ENCODE data around the gene SHROOM4. TPM values are rescaled to one million over a fixed set of nuclear protein-coding genes. Genes with fewer than 3 reads are reported as not detected.

SHROOM4 gene
- total and polyA plus RNA-seq, 2 of the 13 experiments (the other 11 are each of a cell fraction or from before 2014, with no cell fraction given): 0.08 to 0.18 TPM

DNA sequence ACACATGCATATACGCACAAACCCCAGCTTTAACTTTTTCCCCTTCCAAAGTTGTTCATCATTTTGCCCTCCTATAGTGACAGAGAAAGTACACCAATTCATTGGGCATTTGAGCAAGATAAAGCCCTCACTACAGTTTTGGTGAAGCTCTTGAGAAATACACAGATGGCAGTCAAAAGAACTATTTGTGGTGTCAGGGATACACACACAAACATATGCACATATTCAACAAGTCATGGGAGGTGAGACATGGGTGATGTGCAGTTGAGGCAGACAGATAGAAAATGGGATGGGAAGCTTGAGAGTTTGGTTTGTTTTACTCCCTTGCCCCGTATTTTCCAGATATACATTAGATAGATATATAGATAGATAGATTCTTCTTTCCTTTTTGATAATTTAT lies 11.8 kb upstream of the SHROOM4 start:
- WGBS (ENCODE audit: low lambda C conversion rate): 48% methylated on average over 2 of the region's 2 CpGs
- H3K36me3 ChIP-seq (replicated peaks in 1 of 2; ENCODE audit: control insufficient read depth in 1 of 2, insufficient read depth in 2 of 2, low read length in 2 of 2): no peaks in the 10 kb centered on the region
- H3K27me3 ChIP-seq (ENCODE audit: control insufficient read depth in 1 of 2, insufficient read depth in 2 of 2, low read length in 2 of 2): no peaks in the 10 kb centered on the region; a peak in 1 of 5 replicates
- H4K20me1 ChIP-seq (ENCODE audit: insufficient read depth, low read length): no peaks in the 10 kb centered on the region
- no peaks in the 10 kb centered on the region for H3K79me2 ChIP-seq (ENCODE audit: insufficient read depth, low read length)
- no peak overlapping the region for H3K27ac ChIP-seq (ENCODE audit: extremely low read length, insufficient read depth, low read length)
- no TSS peak for BruUV-seq (replicated peaks)
- intact Hi-C loops (cut with micrococcal nuclease; ENCODE audit: unreplicated experiment) (no loop called here), in situ Hi-C loops (cut with HindIII; ENCODE audit: extremely low pct_ligation_motif_present, low pct_unique_long_range_greater_than_20kb) (no loop called here)
- H2AFZ ChIP-seq (ENCODE audit: low read length): no peak overlapping the region
- H3K4me2 ChIP-seq (ENCODE audit: low read depth, low read length): no peak overlapping the region
- no peaks in the 10 kb centered on the region for H3K9me3 ChIP-seq (ENCODE audit: low read length)
- no peak overlapping the region for H3K4me3 ChIP-seq (replicated peaks in 1 of 3; ENCODE audit: insufficient read depth in 1 of 3, low read depth in 2 of 3, low read length in 3 of 3)
- no peaks in the 10 kb centered on the region for H3K4me1 ChIP-seq (ENCODE audit: insufficient read depth, low read length)
- ATAC-seq: no peak
- FAIRE-seq: no peak
- ChIA-PET POLR2A (no interaction called here), CTCF (ENCODE audit: low intra/inter-chr PET ratio, low total read pairs) (no interaction called here)
- no peak for DNase-seq (ENCODE audit: low spot score)
- no peak overlapping the region for H3K9ac ChIP-seq (ENCODE audit: insufficient read depth, low read depth, low read length)
- no peak for TF ChIP-seq MAFG (CRISPR knock-in tag; IDR thresholded peaks at IDR 0.05)
- TF ChIP-seq, protein P1, sequence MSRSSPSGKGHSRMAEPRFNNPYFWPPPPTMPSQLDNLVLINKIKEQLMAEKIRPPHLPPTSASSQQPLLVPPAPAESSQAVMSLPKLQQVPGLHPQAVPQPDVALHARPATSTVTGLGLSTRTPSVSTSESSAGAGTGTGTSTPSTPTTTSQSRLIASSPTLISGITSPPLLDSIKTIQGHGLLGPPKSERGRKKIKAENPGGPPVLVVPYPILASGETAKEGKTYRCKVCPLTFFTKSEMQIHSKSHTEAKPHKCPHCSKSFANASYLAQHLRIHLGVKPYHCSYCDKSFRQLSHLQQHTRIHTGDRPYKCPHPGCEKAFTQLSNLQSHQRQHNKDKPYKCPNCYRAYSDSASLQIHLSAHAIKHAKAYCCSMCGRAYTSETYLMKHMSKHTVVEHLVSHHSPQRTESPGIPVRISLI (CRISPR knock-in tag; IDR thresholded peaks at IDR 0.05; ENCODE audit: borderline replicate concordance): no peak
- no peak for TF ChIP-seq NR3C1 (CRISPR knock-in tag; IDR thresholded peaks at IDR 0.05)
- TF ChIP-seq, protein P2, sequence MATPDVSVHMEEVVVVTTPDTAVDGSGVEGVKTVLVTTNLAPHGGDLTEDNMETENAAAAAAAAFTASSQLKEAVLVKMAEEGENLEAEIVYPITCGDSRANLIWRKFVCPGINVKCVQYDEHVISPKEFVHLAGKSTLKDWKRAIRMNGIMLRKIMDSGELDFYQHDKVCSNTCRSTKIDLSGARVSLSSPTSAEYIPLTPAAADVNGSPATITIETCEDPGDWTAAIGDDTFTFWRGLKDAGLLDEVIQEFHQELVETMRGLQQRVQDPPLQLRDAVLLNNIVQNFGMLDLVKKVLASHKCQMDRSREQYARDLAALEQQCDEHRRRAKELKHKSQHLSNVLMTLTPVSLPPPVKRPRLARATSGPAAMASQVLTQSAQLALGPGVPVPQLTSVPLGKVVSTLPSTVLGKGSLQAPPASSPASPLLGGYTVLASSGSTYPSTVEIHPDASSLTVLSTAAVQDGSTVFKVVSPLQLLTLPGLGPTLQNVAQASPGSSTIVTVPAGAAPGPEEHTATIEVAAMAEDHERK (CRISPR knock-in tag; IDR thresholded peaks at IDR 0.05; ENCODE audit: low read depth): no peak
- TF ChIP-seq HNF4A (CRISPR knock-in tag; IDR thresholded peaks at IDR 0.05): no peak
- TF ChIP-seq PAX8 (CRISPR knock-in tag; IDR thresholded peaks at IDR 0.05; ENCODE audit: borderline replicate concordance): no peak
- no peak for TF ChIP-seq ZNF460 (CRISPR knock-in tag; IDR thresholded peaks at IDR 0.05; ENCODE audit: borderline replicate concordance)
- TF ChIP-seq, protein P3, sequence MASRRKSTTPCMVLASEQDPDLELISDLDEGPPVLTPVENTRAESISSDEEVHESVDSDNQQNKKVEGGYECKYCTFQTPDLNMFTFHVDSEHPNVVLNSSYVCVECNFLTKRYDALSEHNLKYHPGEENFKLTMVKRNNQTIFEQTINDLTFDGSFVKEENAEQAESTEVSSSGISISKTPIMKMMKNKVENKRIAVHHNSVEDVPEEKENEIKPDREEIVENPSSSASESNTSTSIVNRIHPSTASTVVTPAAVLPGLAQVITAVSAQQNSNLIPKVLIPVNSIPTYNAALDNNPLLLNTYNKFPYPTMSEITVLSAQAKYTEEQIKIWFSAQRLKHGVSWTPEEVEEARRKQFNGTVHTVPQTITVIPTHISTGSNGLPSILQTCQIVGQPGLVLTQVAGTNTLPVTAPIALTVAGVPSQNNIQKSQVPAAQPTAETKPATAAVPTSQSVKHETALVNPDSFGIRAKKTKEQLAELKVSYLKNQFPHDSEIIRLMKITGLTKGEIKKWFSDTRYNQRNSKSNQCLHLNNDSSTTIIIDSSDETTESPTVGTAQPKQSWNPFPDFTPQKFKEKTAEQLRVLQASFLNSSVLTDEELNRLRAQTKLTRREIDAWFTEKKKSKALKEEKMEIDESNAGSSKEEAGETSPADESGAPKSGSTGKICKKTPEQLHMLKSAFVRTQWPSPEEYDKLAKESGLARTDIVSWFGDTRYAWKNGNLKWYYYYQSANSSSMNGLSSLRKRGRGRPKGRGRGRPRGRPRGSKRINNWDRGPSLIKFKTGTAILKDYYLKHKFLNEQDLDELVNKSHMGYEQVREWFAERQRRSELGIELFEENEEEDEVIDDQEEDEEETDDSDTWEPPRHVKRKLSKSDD (CRISPR knock-in tag; IDR thresholded peaks at IDR 0.05; ENCODE audit: low read depth): no peak
- TF ChIP-seq TOE1 (CRISPR knock-in tag; IDR thresholded peaks at IDR 0.05): no peak
- TF ChIP-seq, protein P4, sequence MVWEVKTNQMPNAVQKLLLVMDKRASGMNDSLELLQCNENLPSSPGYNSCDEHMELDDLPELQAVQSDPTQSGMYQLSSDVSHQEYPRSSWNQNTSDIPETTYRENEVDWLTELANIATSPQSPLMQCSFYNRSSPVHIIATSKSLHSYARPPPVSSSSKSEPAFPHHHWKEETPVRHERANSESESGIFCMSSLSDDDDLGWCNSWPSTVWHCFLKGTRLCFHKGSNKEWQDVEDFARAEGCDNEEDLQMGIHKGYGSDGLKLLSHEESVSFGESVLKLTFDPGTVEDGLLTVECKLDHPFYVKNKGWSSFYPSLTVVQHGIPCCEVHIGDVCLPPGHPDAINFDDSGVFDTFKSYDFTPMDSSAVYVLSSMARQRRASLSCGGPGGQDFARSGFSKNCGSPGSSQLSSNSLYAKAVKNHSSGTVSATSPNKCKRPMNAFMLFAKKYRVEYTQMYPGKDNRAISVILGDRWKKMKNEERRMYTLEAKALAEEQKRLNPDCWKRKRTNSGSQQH (CRISPR knock-in tag; IDR thresholded peaks at IDR 0.05; ENCODE audit: low read depth): no peak
- TF ChIP-seq, protein P5, sequence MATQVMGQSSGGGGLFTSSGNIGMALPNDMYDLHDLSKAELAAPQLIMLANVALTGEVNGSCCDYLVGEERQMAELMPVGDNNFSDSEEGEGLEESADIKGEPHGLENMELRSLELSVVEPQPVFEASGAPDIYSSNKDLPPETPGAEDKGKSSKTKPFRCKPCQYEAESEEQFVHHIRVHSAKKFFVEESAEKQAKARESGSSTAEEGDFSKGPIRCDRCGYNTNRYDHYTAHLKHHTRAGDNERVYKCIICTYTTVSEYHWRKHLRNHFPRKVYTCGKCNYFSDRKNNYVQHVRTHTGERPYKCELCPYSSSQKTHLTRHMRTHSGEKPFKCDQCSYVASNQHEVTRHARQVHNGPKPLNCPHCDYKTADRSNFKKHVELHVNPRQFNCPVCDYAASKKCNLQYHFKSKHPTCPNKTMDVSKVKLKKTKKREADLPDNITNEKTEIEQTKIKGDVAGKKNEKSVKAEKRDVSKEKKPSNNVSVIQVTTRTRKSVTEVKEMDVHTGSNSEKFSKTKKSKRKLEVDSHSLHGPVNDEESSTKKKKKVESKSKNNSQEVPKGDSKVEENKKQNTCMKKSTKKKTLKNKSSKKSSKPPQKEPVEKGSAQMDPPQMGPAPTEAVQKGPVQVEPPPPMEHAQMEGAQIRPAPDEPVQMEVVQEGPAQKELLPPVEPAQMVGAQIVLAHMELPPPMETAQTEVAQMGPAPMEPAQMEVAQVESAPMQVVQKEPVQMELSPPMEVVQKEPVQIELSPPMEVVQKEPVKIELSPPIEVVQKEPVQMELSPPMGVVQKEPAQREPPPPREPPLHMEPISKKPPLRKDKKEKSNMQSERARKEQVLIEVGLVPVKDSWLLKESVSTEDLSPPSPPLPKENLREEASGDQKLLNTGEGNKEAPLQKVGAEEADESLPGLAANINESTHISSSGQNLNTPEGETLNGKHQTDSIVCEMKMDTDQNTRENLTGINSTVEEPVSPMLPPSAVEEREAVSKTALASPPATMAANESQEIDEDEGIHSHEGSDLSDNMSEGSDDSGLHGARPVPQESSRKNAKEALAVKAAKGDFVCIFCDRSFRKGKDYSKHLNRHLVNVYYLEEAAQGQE (IDR thresholded peaks at IDR 0.05; ENCODE audit: borderline replicate concordance in 1 of 2, low read depth in 1 of 2, low read length in 2 of 2): no peak
- no peak for TF ChIP-seq BORCS8-MEF2B (CRISPR knock-in tag; IDR thresholded peaks at IDR 0.05)

Data from HepG2 (cell line).